ENCODE measurements around the gene SNX15.
"Not testable (repeated sequence)": the region's sequence is repeated elsewhere in the genome, so short reads cannot be mapped to it uniquely, and the experiment has no call there.

The SNX15 gene

GRCh38 chr11:65016705-65017104, 10.5 kb upstream of the SNX15 start:
- no peak for DNase-seq

- no peak for DNase-seq
Measured at GRCh38 chr11:65017937-65018336, 9.3 kb upstream of the SNX15 start.

GRCh38 chr11:65019824-65020223, 7.4 kb upstream of the SNX15 start:
- DNase-seq = no peak

DNA sequence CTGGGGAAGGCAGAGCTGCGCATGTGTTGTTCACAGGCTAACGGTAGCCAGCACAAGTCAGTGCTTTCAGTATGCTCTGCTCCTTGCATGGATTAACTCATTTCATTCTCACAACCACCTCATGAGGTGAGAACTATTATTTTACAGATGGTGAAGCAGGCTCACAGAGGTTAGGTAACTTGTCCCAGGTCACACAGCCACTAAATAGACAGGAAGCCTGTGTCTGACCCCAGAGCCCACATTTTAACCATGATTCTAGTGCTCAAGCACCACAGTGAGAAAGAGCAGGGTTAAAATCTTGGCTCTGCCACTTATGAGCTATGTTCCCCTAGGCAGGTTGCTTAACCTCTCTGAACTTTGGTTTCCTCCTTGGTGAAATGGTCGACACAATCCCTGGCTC, 6.2 kb upstream of the SNX15 start:
- DNase-seq = no peak

- DNase-seq = no peak
Measured at GRCh38 chr11:65021509-65021908, 5.7 kb upstream of the SNX15 start.

GRCh38 chr11:65023502-65023901, 3.7 kb upstream of the SNX15 start:
- not testable (repeated sequence) for DNase-seq

DNA sequence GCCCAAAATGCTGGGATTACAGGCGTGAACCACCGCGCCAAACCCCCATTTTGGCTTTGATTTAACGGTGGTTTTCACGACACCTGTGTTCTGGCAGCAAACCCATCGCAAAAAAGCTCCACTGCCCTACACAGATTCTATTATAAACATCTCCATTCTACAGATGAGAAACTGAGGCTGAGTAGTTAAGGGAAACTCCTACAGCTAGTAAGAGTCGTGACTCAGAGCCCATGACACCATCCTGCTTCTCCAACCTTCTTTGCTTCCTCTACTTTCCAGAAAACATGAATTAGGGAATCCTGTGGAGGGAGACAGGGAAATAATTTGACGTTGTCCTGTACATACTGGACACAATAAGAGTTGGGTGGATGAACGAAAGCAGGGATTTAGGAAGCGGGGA, 429 bp upstream of the SNX15 start:
- no peak for DNase-seq

DNA sequence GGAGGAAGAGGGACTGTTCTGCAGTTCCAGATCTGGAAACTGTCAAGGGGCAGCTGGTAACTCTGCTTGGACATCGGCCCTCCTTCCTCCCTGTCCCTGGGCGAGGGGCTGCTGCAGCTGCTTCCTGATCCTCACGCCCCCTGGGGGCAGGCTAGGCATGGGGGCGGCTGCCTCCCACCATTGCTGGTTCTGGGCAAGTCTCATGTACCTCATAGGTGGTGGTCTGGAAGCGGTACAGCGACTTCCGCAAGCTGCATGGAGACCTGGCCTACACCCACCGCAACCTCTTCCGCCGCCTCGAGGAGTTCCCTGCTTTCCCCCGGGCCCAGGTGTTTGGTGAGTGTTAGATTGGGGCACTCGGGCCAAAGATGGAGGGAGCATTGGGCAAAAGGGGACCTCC, 5.0 kb downstream of the SNX15 start:
- DNase-seq = no peak

GRCh38 chr11:65034423-65034822, 7.2 kb downstream of the SNX15 start:
- no peak for DNase-seq

GRCh38 chr11:65035579-65035978, 8.3 kb downstream of the SNX15 start:
- no peak for DNase-seq

GRCh38 chr11:65036931-65037330, 9.7 kb downstream of the SNX15 start:
- peak; percentile 33 for DNase-seq

DNA sequence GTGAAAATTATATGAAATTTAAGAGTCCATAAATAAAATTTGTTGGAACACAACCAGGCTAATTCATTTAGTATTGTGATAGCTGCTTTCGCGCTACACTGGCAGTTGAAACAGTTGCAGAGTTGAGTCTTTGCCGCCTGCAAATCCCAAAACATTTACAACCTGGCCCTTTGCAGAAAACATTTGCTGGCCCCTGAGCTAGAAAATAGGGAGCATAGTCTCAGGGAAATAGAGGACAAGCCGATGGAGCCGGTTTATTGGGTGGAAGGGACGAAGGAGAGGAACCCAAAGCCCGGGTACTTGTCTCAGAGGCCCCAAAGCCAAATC, 13.2 kb downstream of the SNX15 start:
- no peak for DNase-seq

- peak; percentile 99 for DNase-seq
Measured at GRCh38 chr11:65040847-65041622, 13.8 kb downstream of the SNX15 start, which contains the start of gene SAC3D1. Gene SAC3D1, plus strand, starts transcription at chr11:65041210. Its CDS starts 83 bp downstream, at chr11:65041293.

- DNase-seq = no peak
Measured at GRCh38 chr11:65042891-65043290, 15.7 kb downstream of the SNX15 start.

DNA sequence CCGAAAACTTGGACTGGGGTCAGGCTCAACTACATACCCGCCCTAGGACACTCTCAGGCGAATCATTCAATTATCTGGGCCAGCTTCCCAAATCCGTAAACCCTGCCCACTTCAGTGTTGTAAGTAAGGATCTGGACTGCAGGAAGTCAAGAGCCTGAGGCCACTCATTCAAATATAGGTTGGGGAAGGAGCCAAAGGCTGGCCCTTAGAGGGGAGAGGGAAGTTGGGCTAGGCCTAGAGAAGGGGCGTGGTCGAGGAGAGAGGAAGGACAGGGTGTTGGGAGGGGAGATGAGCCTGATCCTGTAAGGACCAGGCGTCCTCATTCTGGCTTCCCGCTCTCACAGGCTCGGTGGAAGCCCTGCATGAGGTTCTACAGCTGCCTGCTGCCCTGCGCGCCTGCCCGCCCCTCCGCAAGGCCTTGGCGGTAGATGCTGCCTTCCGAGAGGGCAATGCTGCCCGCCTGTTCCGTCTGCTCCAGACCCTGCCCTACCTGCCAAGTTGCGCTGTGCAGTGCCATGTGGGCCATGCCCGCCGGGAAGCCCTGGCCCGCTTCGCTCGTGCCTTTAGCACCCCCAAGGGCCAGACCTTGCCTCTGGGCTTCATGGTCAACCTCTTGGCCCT, 16.8 kb downstream of the SNX15 start:
- no peak for DNase-seq

DNA sequence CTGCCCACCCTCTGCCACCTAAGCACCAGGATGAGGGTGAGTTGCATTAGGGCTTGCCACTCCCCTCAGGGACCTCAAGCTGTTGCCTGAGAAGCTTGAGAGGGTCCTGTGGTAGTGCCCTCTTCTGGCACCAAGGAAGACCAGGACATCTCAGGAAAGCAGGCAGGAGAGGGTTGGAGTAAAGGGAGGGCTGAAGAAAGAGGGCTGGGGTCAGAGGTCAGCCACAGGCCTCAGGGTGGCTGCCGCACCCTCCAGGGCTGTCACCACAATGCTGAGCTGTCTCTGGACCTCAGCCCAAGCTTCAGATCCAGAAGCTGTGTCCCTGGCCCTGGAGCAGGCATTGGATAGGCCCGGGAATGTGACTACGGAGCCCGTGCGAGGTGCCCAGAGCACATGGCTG, 17.8 kb downstream of the SNX15 start:
- no peak for DNase-seq

DNA sequence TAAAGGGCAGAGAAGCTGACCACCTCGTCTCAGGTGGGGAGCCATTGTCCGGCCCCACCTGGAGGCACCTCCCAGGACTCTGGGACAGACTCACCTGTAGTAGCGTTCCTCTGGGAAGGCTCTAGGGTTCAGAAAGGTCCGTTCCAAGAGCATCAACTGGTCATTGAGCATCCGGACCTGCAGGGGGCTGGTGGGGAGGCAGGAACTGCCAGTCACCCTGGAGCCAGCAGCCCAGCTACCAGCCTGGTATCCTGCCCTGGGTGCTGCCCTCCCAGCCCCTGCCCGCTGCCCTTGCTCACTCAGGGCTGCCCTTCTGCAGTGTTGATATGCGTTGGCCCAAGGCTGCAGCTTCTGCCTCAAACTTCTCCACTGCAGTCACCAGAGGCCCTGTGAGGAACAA, 18.5 kb downstream of the SNX15 start:
- no peak for DNase-seq

- no peak for DNase-seq
Measured at GRCh38 chr11:65047581-65048422, 20.6 kb downstream of the SNX15 start.

GRCh38 chr11:65051398-65051858, 24.2 kb downstream of the SNX15 start:
- no peak for DNase-seq

- DNase-seq = no peak
Measured at GRCh38 chr11:65053827-65054508, 26.7 kb downstream of the SNX15 start.

DNA sequence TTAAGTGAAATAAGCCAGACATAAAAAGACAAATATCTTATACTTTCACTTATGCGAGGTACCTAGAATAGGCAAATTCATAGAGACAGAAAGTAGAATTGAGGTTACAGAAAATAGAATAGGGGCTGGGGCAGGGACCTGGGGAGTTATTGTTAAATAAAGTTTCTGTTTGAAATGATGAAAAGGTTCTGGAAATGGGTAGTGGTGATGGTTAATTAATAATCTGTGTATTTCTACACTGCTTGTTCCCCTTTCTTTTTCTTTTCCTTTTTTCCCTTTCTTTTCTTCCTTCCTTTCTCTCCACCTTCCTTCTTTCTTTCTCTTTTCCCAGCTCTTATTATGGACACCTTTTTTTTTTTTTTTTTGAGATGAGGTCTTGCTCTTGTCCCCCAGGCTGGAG, 28.3 kb downstream of the SNX15 start:
- DNase-seq = no peak

GRCh38 chr11:65056999-65057398, 29.8 kb downstream of the SNX15 start:
- DNase-seq = no peak

GRCh38 chr11:65057526-65057925, 30.3 kb downstream of the SNX15 start:
- DNase-seq = no peak
